Hepatocyte (in vitro differentiated cells): ENCODE results near the gene DSG3. TPM values are rescaled to one million over a fixed set of nuclear protein-coding genes. Genes with fewer than 3 reads are reported as not detected.

Source experiments
- DNase-seq: peaks from one replicate; pipeline ENCODE4 v3.0.0-alpha.2; 2016; ENCODE audit warnings: low spot score
- H2AFZ ChIP-seq: fragments of 200-600 bp; sonication (generic); 2 replicates; pipeline ENCODE4 v1.6.0; 2016; ENCODE audit warnings: antibody characterized with exemption, mild to moderate bottlenecking
- H3K27ac ChIP-seq: fragments of 200-600 bp; sonication (generic); 2 replicates; pipeline ENCODE4 v1.5.1; 2016; ENCODE audit warnings: mild to moderate bottlenecking
- H3K27me3 ChIP-seq: fragments of 200-600 bp; sonication (generic); 2 replicates; pipeline ENCODE4 v1.6.1; 2016
- H3K36me3 ChIP-seq: fragments of 200-600 bp; sonication (generic); replicated peaks from 2 replicates; pipeline ENCODE4 v1.5.1; 2016; ENCODE audit warnings: low read depth; ENCODE audit not compliant: insufficient read depth
- H3K4me1 ChIP-seq: fragments of 200-600 bp; sonication (generic); 2 replicates; pipeline ENCODE4 v1.5.1; 2016; ENCODE audit warnings: mild to moderate bottlenecking, moderate library complexity; ENCODE audit not compliant: insufficient read depth
- H3K4me2 ChIP-seq: fragments of 200-600 bp; sonication (generic); 2 replicates; pipeline ENCODE4 v1.6.0; 2016
- H3K4me3 ChIP-seq: fragments of 200-600 bp; sonication (generic); 2 replicates; pipeline ENCODE4 v1.5.1; 2016; ENCODE audit warnings: mild to moderate bottlenecking
- H3K79me2 ChIP-seq: fragments of 200-600 bp; sonication (generic); 2 replicates; pipeline ENCODE4 v1.6.0; 2017; ENCODE audit warnings: mild to moderate bottlenecking
- H3K9me2 ChIP-seq: fragments of 200-600 bp; sonication (generic); replicated peaks from 2 replicates; pipeline ENCODE4 v1.6.0; 2017; ENCODE audit warnings: mild to moderate bottlenecking; ENCODE audit not compliant: insufficient read depth
- H3K9me3 ChIP-seq: fragments of 200-600 bp; sonication (generic); 2 replicates; pipeline ENCODE4 v1.5.1; 2016; ENCODE audit warnings: low read depth, mild to moderate bottlenecking
- H4K20me1 ChIP-seq: fragments of 200-600 bp; sonication (generic); 2 replicates; pipeline ENCODE4 v1.6.0; 2016; ENCODE audit warnings: mild to moderate bottlenecking; ENCODE audit not compliant: insufficient read depth, poor library complexity, severe bottlenecking
- EZH2 ChIP-seq: fragments of 200-600 bp; sonication (generic); IDR thresholded peaks from 2 replicates; pipeline ENCODE4 v1.6.1; 2016; ENCODE audit warnings: antibody characterized with exemption, mild to moderate bottlenecking, borderline replicate concordance
- EZH2phosphoT487 ChIP-seq: fragments of 200-600 bp; sonication (generic); IDR thresholded peaks from one replicate; pipeline ENCODE4 v1.6.1; 2018; ENCODE audit warnings: antibody characterized with exemption, mild to moderate bottlenecking, low read depth, moderate library complexity; ENCODE audit not compliant: unreplicated experiment, severe bottlenecking
- WGBS: methylation state at CpG from one replicate; pipeline ENCODE4 v1.1.6; 2016; ENCODE audit warnings: low lambda C conversion rate; ENCODE audit errors: missing lambda C conversion rate; 5-methylcytosine and 5-hydroxymethylcytosine counted together
- polyA plus RNA-seq: library from polyadenylated mRNA; unstranded; fragments of >200 nt; fragmentation: Nextera tagmentation; extraction: Ambion mirVana; gene quantifications from 2 replicates; pipeline ENCODE4 v1.2.1, GENCODE V29; 2016
- total RNA-seq: library from RNA; depleted of rRNA; stranded (reverse); fragments of >200 nt; gene quantifications from 2 replicates; pipeline ENCODE4 v1.2.3, GENCODE V29; 2014
- TF ChIP-seq, protein P1 (sequence below): fragments of 200-600 bp; sonication (generic); IDR thresholded peaks from 2 replicates; pipeline ENCODE4 v1.5.1; 2016; ENCODE audit warnings: antibody characterized with exemption, mild to moderate bottlenecking; ENCODE audit not compliant: poor library complexity

Gene DSG3
- total and polyA plus RNA-seq, 2 experiments from 2014 or later = 0.43 TPM; not detected in 1

DNA sequence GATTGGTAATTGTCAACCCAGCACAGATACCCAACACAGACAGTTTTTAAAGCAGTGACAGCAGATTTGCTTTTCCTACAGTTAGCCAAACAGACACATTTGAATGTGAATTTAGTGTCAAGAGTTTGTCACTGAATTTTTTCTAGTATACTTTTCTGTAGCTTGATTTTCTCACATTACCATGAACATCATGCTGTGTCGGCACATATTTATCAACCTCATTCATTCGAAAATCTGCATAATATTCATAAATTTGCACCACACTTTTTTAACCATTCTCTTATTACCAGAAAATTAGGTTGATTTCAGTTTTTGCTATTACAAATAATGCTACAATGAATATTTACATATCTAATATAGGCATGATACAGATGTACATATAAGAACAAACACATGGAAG is 27.0 kb upstream of the DSG3 start:
- Histone ChIP-seq H2AFZ (no peak overlapping the region), H3K27ac (no peak overlapping the region), H3K9me3 (no peaks in the 10 kb centered on the region), H3K36me3 (no peaks in the 10 kb centered on the region), H3K4me3 (no peak overlapping the region), H3K4me2 (no peak overlapping the region), H3K27me3 (no peaks in the 10 kb centered on the region), H4K20me1 (no peaks in the 10 kb centered on the region), H3K9me2 (no peaks in the 10 kb centered on the region), H3K4me1 (no peaks in the 10 kb centered on the region), H3K79me2 (no peaks in the 10 kb centered on the region)
- TF ChIP-seq EZH2 = no peak
- TF ChIP-seq, protein P1, sequence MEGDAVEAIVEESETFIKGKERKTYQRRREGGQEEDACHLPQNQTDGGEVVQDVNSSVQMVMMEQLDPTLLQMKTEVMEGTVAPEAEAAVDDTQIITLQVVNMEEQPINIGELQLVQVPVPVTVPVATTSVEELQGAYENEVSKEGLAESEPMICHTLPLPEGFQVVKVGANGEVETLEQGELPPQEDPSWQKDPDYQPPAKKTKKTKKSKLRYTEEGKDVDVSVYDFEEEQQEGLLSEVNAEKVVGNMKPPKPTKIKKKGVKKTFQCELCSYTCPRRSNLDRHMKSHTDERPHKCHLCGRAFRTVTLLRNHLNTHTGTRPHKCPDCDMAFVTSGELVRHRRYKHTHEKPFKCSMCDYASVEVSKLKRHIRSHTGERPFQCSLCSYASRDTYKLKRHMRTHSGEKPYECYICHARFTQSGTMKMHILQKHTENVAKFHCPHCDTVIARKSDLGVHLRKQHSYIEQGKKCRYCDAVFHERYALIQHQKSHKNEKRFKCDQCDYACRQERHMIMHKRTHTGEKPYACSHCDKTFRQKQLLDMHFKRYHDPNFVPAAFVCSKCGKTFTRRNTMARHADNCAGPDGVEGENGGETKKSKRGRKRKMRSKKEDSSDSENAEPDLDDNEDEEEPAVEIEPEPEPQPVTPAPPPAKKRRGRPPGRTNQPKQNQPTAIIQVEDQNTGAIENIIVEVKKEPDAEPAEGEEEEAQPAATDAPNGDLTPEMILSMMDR = no peak
- no peak for TF ChIP-seq EZH2phosphoT487
- WGBS = 86% methylated on average over 2 of the region's 2 CpGs
- DNase-seq = no peak

DNA sequence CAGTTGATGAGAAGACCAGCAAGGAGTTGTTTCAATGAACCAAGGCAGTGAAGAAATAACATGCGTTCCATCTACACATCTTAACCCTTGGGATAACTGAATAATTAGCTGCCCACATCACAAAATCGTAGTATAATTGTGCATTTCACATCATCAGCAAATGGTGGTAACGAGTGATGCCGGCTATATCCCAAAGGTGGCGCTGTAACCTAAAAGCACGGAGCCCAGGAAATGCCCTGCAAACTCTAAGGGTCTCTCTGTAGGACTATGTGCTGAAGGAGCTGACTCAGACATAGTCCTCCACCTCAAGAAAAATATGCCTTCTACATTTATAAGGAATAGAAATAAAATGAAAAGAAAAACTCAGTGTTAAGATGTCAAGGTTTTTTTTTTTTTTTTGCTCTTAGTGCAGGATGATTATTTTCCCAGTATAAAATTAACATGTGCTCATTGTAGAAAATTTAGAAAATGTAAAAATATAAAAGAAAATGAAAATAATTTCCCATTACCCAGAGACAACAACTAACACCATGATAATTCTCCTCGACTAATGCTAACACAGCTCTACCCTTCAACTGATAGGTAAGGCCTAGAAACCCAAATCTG is 23.1 kb upstream of the DSG3 start:
- Histone ChIP-seq H3K79me2 (no peaks in the 10 kb centered on the region), H3K27me3 (no peaks in the 10 kb centered on the region), H3K4me1 (no peaks in the 10 kb centered on the region), H4K20me1 (no peaks in the 10 kb centered on the region), H3K36me3 (no peaks in the 10 kb centered on the region), H3K4me3 (no peak overlapping the region), H3K9me3 (no peaks in the 10 kb centered on the region), H3K27ac (no peak overlapping the region), H3K9me2 (no peaks in the 10 kb centered on the region), H3K4me2 (no peak overlapping the region), H2AFZ (no peak overlapping the region)
- peak; percentile 69 for DNase-seq
- WGBS = 22% methylated on average over 7 of the region's 7 CpGs
- TF ChIP-seq EZH2 = no peak
- TF ChIP-seq, protein P1 = peak; percentile 67

DNA sequence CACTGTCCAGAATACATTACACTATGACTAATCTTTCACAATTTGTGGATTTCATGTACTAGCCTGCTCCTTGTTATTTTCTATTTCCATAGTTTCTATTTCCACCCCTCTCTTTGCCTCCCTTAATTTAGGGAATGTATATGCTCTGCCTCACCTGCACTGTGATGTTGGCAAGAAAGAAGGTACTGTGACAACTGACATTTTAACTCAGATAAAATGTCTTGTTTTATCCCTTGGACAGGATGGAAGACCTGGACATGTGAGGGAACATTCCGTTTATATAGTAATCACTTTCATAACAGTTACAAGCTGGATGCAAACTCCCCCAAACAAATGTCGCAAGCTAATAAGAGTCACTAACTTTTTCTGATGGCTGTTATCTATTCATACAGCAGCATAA is 21.5 kb upstream of the DSG3 start:
- Histone ChIP-seq H3K79me2 (no peaks in the 10 kb centered on the region), H3K4me1 (no peaks in the 10 kb centered on the region), H3K9me2 (no peaks in the 10 kb centered on the region), H2AFZ (no peak overlapping the region), H3K4me3 (no peak overlapping the region), H4K20me1 (no peaks in the 10 kb centered on the region), H3K36me3 (no peaks in the 10 kb centered on the region), H3K27ac (peak overlapping the region; percentile 41), H3K27me3 (no peaks in the 10 kb centered on the region), H3K4me2 (no peak overlapping the region), H3K9me3 (no peaks in the 10 kb centered on the region)
- WGBS = 83% methylated on average over 2 of the region's 2 CpGs
- TF ChIP-seq EZH2phosphoT487 (no peak), EZH2 (no peak)
- TF ChIP-seq, protein P1 = no peak
- DNase-seq = no peak
